ENCODE data around the gene APBA2.

Gene APBA2

GRCh38 chr15:28967990-28968389 is 82.2 kb downstream of the APBA2 start:
- no CpG with 5 or more reads among the region's 6 CpGs for WGBS (ENCODE audit: insufficient coverage, insufficient read length)
- DNase-seq (ENCODE audit: low read depth, low spot score), result no peak
- Histone ChIP-seq H3K36me3 (ENCODE audit: control insufficient read depth, insufficient read depth, low read length) (no peaks in the 10 kb centered on the region), H3K9me3 (ENCODE audit: control insufficient read depth, insufficient read depth, low read length) (no peaks in the 10 kb centered on the region), H3K4me3 (ENCODE audit: low read length) (no peak overlapping the region), H3K27me3 (ENCODE audit: control insufficient read depth, insufficient read depth, low read length) (no peaks in the 10 kb centered on the region), H3K27ac (ENCODE audit: low read length) (no peak overlapping the region), H3K4me1 (ENCODE audit: control insufficient read depth, insufficient read depth, low read length) (no peaks in the 10 kb centered on the region)

- H3K36me3 ChIP-seq (ENCODE audit: control insufficient read depth, insufficient read depth, low read length), result no peaks in the 10 kb centered on the region
- no peaks in the 10 kb centered on the region for H3K9me3 ChIP-seq (ENCODE audit: control insufficient read depth, insufficient read depth, low read length)
- WGBS (ENCODE audit: insufficient coverage, insufficient read length), result no CpG with 5 or more reads among the region's 14 CpGs
- no peak for DNase-seq (ENCODE audit: low read depth, low spot score)
- H3K27me3 ChIP-seq (ENCODE audit: control insufficient read depth, insufficient read depth, low read length), result no peaks in the 10 kb centered on the region
- no peaks in the 10 kb centered on the region for H3K4me1 ChIP-seq (ENCODE audit: control insufficient read depth, insufficient read depth, low read length)
- H3K4me3 ChIP-seq (ENCODE audit: low read length), result no peak overlapping the region
- H3K27ac ChIP-seq (ENCODE audit: low read length), result no peak overlapping the region
Observed at GRCh38 chr15:28969511-28970085, 83.8 kb downstream of the APBA2 start.

DNA sequence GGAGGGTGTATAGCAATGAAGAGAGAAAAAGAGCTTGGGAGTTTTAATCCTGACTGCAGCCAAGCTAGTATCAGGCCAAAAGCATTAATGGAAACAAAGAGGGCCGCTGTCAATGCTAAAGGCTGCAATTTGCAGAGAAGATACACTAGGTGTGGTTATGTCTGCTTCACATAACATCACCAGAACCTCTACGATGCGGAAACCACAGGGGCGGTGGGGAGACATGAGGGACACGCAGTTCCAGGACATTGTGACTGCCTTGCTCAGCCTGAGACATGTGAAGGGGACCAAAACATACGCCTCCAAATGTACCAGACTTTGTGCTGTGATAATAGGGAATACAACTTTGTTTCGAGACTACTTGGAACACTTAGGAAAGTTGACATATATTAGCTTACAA is 88.4 kb downstream of the APBA2 start:
- DNase-seq (ENCODE audit: low read depth, low spot score), result no peak
- no peak overlapping the region for H3K4me3 ChIP-seq (ENCODE audit: low read length)
- WGBS (ENCODE audit: insufficient coverage, insufficient read length), result no CpG with 5 or more reads among the region's 7 CpGs
- H3K27ac ChIP-seq (ENCODE audit: low read length), result no peak overlapping the region
- no peaks in the 10 kb centered on the region for H3K27me3 ChIP-seq (ENCODE audit: control insufficient read depth, insufficient read depth, low read length)
- H3K36me3 ChIP-seq (ENCODE audit: control insufficient read depth, insufficient read depth, low read length), result no peaks in the 10 kb centered on the region
- no peaks in the 10 kb centered on the region for H3K4me1 ChIP-seq (ENCODE audit: control insufficient read depth, insufficient read depth, low read length)
- H3K9me3 ChIP-seq (ENCODE audit: control insufficient read depth, insufficient read depth, low read length), result no peaks in the 10 kb centered on the region

- no CpG with 5 or more reads among the region's 2 CpGs for WGBS (ENCODE audit: insufficient coverage, insufficient read length)
- Histone ChIP-seq H3K4me1 (ENCODE audit: control insufficient read depth, insufficient read depth, low read length) (no peaks in the 10 kb centered on the region), H3K27ac (ENCODE audit: low read length) (no peak overlapping the region), H3K36me3 (ENCODE audit: control insufficient read depth, insufficient read depth, low read length) (no peaks in the 10 kb centered on the region), H3K9me3 (ENCODE audit: control insufficient read depth, insufficient read depth, low read length) (no peaks in the 10 kb centered on the region), H3K27me3 (ENCODE audit: control insufficient read depth, insufficient read depth, low read length) (no peaks in the 10 kb centered on the region), H3K4me3 (ENCODE audit: low read length) (no peak overlapping the region)
- peak; percentile 20 for DNase-seq (ENCODE audit: low read depth, low spot score)
Observed at GRCh38 chr15:28975766-28976179, 90.0 kb downstream of the APBA2 start.

DNA sequence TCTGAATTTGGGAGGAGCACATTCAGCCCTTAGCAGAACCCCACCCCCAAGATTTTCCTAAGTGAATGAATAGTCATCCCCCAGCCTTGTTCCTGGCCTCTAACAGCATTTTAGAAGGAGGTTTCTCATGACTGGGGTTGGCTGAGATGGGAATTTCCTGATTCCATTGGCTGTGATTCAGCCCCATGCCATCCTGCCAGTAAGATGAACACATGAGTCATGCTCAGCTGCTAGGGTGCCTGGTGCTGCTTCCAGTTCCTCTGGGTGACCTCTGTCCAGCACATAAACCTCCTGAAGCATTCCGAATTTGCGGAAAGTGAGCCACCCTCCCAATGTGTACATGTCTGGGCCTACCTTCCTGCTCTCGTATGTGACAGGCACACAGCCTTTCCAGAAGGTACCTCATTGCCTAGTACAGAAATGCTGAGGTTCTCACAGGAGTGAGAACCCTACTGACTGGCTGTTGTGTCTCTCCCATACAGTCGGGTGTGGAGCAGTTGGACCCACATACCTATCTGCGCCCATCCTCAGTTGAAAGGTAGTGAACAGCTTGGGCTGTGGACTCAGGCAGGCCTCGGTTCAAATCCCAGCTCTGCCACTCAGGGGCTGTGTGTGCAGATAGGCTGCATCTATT is 91.7 kb downstream of the APBA2 start:
- H3K9me3 ChIP-seq (ENCODE audit: control insufficient read depth, insufficient read depth, low read length), result no peaks in the 10 kb centered on the region
- WGBS (ENCODE audit: insufficient coverage, insufficient read length), result no CpG with 5 or more reads among the region's 6 CpGs
- no peaks in the 10 kb centered on the region for H3K36me3 ChIP-seq (ENCODE audit: control insufficient read depth, insufficient read depth, low read length)
- no peak for DNase-seq (ENCODE audit: low read depth, low spot score)
- no peaks in the 10 kb centered on the region for H3K27me3 ChIP-seq (ENCODE audit: control insufficient read depth, insufficient read depth, low read length)
- no peak overlapping the region for H3K27ac ChIP-seq (ENCODE audit: low read length)
- H3K4me1 ChIP-seq (ENCODE audit: control insufficient read depth, insufficient read depth, low read length), result no peaks in the 10 kb centered on the region
- H3K4me3 ChIP-seq (ENCODE audit: low read length), result no peak overlapping the region

DNA sequence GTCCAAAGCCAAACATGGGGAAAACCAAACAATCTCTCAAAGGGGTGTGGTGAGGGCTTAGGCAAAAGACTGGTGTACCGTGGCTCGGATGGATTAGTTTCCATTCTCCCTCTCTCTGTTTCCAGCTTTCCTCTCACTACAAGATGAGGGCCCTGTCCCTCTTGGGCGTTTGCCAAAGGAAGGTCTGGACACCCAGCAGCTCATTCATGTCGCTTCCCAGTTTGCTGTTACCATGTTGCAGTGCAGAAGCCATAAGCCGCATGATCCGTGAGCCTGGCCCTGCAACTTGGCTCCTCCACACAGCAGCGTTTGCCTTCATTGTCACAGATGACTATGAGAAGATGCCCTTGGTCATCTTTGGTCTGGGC is 92.2 kb downstream of the APBA2 start:
- H3K4me1 ChIP-seq (ENCODE audit: control insufficient read depth, insufficient read depth, low read length), result no peaks in the 10 kb centered on the region
- H3K4me3 ChIP-seq (ENCODE audit: low read length), result no peak overlapping the region
- WGBS (ENCODE audit: insufficient coverage, insufficient read length), result no CpG with 5 or more reads among the region's 7 CpGs
- no peak overlapping the region for H3K27ac ChIP-seq (ENCODE audit: low read length)
- H3K9me3 ChIP-seq (ENCODE audit: control insufficient read depth, insufficient read depth, low read length), result no peaks in the 10 kb centered on the region
- H3K36me3 ChIP-seq (ENCODE audit: control insufficient read depth, insufficient read depth, low read length), result no peaks in the 10 kb centered on the region
- H3K27me3 ChIP-seq (ENCODE audit: control insufficient read depth, insufficient read depth, low read length), result no peaks in the 10 kb centered on the region
- no peak for DNase-seq (ENCODE audit: low read depth, low spot score)

GRCh38 chr15:28978661-28979060 is 92.9 kb downstream of the APBA2 start:
- no CpG with 5 or more reads among the region's 3 CpGs for WGBS (ENCODE audit: insufficient coverage, insufficient read length)
- no peaks in the 10 kb centered on the region for H3K4me1 ChIP-seq (ENCODE audit: control insufficient read depth, insufficient read depth, low read length)
- no peaks in the 10 kb centered on the region for H3K36me3 ChIP-seq (ENCODE audit: control insufficient read depth, insufficient read depth, low read length)
- H3K9me3 ChIP-seq (ENCODE audit: control insufficient read depth, insufficient read depth, low read length), result no peaks in the 10 kb centered on the region
- H3K4me3 ChIP-seq (ENCODE audit: low read length), result no peak overlapping the region
- no peaks in the 10 kb centered on the region for H3K27me3 ChIP-seq (ENCODE audit: control insufficient read depth, insufficient read depth, low read length)
- no peak overlapping the region for H3K27ac ChIP-seq (ENCODE audit: low read length)
- DNase-seq (ENCODE audit: low read depth, low spot score), result no peak

- WGBS (ENCODE audit: insufficient coverage, insufficient read length), result no CpG with 5 or more reads among the region's 13 CpGs
- Histone ChIP-seq H3K4me1 (ENCODE audit: control insufficient read depth, insufficient read depth, low read length) (no peaks in the 10 kb centered on the region), H3K4me3 (ENCODE audit: low read length) (no peak overlapping the region), H3K27me3 (ENCODE audit: control insufficient read depth, insufficient read depth, low read length) (no peaks in the 10 kb centered on the region), H3K36me3 (ENCODE audit: control insufficient read depth, insufficient read depth, low read length) (no peaks in the 10 kb centered on the region), H3K9me3 (ENCODE audit: control insufficient read depth, insufficient read depth, low read length) (no peaks in the 10 kb centered on the region), H3K27ac (ENCODE audit: low read length) (no peak overlapping the region)
- DNase-seq (ENCODE audit: low read depth, low spot score), result no peak
Observed at GRCh38 chr15:28979208-28979841, 93.6 kb downstream of the APBA2 start.

GRCh38 chr15:28980709-28981350 is 95.1 kb downstream of the APBA2 start:
- no peaks in the 10 kb centered on the region for H3K36me3 ChIP-seq (ENCODE audit: control insufficient read depth, insufficient read depth, low read length)
- no peak overlapping the region for H3K4me3 ChIP-seq (ENCODE audit: low read length)
- no peaks in the 10 kb centered on the region for H3K27me3 ChIP-seq (ENCODE audit: control insufficient read depth, insufficient read depth, low read length)
- DNase-seq (ENCODE audit: low read depth, low spot score), result no peak
- no peaks in the 10 kb centered on the region for H3K4me1 ChIP-seq (ENCODE audit: control insufficient read depth, insufficient read depth, low read length)
- no CpG with 5 or more reads among the region's 3 CpGs for WGBS (ENCODE audit: insufficient coverage, insufficient read length)
- H3K9me3 ChIP-seq (ENCODE audit: control insufficient read depth, insufficient read depth, low read length), result no peaks in the 10 kb centered on the region
- H3K27ac ChIP-seq (ENCODE audit: low read length), result no peak overlapping the region

DNA sequence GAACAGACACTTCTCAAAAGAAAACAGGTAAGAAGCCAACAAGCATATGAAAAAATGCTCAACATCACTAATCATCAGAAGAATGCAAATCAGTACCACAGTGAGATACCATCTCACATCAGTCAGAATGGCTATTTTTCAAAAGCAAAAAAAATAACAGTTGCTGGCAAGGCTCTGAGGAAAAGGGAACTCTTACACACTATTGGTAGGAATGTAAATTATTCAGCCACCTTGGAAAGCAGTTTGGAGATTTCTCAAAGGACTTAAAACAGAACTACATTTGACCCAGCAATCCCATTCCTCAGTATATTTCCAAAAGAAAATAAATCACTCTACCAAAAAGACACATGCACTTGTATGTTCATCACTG is 95.6 kb downstream of the APBA2 start:
- Histone ChIP-seq H3K9me3 (ENCODE audit: control insufficient read depth, insufficient read depth, low read length) (no peaks in the 10 kb centered on the region), H3K27me3 (ENCODE audit: control insufficient read depth, insufficient read depth, low read length) (no peaks in the 10 kb centered on the region), H3K36me3 (ENCODE audit: control insufficient read depth, insufficient read depth, low read length) (no peaks in the 10 kb centered on the region), H3K4me3 (ENCODE audit: low read length) (no peak overlapping the region), H3K27ac (ENCODE audit: low read length) (no peak overlapping the region), H3K4me1 (ENCODE audit: control insufficient read depth, insufficient read depth, low read length) (no peaks in the 10 kb centered on the region)
- no peak for DNase-seq (ENCODE audit: low read depth, low spot score)

Measured in iPS DF 6.9 (cell line).